ENCODE data around the gene STIM1. TPM values are rescaled to one million over a fixed set of nuclear protein-coding genes. Genes with fewer than 3 reads are reported as not detected.

Gene STIM1
- total RNA-seq, 1 experiment from 2014 or later = 93.6 TPM

DNA sequence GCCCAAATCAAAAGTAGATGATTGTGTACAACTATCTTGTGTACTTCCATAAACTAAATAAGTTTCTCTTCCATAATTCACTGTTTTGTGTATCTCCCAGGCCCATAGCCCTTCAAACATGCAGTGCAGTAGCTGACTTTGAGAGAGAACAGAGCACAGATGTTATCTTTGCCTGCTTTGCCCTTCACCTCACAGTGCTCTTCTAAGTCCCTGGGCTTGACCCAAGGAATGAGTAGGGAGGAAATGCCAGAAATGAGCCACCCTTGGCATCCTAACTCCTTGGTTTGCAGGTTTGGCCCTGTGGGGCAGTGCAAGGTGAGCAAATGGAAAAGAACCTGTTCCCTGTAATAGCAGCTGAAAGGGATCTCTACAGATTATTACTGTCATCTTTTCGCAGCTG lies 79.2 kb downstream of the STIM1 start:
- H3K9me3 ChIP-seq (ENCODE audit: control insufficient read depth, insufficient read depth, low read depth, low read length) = no peaks in the 10 kb centered on the region
- no peak overlapping the region for H3K4me3 ChIP-seq (ENCODE audit: low read depth in 2 of 2, low read length in 2 of 2)
- H3K27me3 ChIP-seq (ENCODE audit: control insufficient read depth, insufficient read depth, low read length) = no peaks in the 10 kb centered on the region
- TF ChIP-seq SIN3A (IDR thresholded peaks at IDR 0.05; ENCODE audit: borderline replicate concordance, insufficient read depth, low read depth, low read length) = no peak
- TF ChIP-seq, protein P1, sequence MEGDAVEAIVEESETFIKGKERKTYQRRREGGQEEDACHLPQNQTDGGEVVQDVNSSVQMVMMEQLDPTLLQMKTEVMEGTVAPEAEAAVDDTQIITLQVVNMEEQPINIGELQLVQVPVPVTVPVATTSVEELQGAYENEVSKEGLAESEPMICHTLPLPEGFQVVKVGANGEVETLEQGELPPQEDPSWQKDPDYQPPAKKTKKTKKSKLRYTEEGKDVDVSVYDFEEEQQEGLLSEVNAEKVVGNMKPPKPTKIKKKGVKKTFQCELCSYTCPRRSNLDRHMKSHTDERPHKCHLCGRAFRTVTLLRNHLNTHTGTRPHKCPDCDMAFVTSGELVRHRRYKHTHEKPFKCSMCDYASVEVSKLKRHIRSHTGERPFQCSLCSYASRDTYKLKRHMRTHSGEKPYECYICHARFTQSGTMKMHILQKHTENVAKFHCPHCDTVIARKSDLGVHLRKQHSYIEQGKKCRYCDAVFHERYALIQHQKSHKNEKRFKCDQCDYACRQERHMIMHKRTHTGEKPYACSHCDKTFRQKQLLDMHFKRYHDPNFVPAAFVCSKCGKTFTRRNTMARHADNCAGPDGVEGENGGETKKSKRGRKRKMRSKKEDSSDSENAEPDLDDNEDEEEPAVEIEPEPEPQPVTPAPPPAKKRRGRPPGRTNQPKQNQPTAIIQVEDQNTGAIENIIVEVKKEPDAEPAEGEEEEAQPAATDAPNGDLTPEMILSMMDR (IDR thresholded peaks at IDR 0.05) = no peak
- TF ChIP-seq, protein P2, sequence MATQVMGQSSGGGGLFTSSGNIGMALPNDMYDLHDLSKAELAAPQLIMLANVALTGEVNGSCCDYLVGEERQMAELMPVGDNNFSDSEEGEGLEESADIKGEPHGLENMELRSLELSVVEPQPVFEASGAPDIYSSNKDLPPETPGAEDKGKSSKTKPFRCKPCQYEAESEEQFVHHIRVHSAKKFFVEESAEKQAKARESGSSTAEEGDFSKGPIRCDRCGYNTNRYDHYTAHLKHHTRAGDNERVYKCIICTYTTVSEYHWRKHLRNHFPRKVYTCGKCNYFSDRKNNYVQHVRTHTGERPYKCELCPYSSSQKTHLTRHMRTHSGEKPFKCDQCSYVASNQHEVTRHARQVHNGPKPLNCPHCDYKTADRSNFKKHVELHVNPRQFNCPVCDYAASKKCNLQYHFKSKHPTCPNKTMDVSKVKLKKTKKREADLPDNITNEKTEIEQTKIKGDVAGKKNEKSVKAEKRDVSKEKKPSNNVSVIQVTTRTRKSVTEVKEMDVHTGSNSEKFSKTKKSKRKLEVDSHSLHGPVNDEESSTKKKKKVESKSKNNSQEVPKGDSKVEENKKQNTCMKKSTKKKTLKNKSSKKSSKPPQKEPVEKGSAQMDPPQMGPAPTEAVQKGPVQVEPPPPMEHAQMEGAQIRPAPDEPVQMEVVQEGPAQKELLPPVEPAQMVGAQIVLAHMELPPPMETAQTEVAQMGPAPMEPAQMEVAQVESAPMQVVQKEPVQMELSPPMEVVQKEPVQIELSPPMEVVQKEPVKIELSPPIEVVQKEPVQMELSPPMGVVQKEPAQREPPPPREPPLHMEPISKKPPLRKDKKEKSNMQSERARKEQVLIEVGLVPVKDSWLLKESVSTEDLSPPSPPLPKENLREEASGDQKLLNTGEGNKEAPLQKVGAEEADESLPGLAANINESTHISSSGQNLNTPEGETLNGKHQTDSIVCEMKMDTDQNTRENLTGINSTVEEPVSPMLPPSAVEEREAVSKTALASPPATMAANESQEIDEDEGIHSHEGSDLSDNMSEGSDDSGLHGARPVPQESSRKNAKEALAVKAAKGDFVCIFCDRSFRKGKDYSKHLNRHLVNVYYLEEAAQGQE (IDR thresholded peaks at IDR 0.05; ENCODE audit: insufficient read depth in 1 of 2, low read depth in 2 of 2, low read length in 1 of 2) = no peak
- no peak for TF ChIP-seq POLR2AphosphoS5 (IDR thresholded peaks at IDR 0.05; ENCODE audit: low read depth, low read length)
- TF ChIP-seq TCF7L2 (IDR thresholded peaks at IDR 0.05; ENCODE audit: low read depth, low read length) = no peak
- H3K4me1 ChIP-seq (ENCODE audit: control insufficient read depth, insufficient read depth, low read length) = no peaks in the 10 kb centered on the region
- no peak overlapping the region for H3K27ac ChIP-seq (ENCODE audit: low read length)
- in situ Hi-C loops (cut with HindIII; ENCODE audit: low pct_unique_long_range_greater_than_20kb, low sequenced_read_pairs) (no loop called here), intact Hi-C loops (cut with micrococcal nuclease; ENCODE audit: unreplicated experiment) (no loop called here)
- H3K36me3 ChIP-seq (ENCODE audit: control insufficient read depth, insufficient read depth, low read length) = no peaks in the 10 kb centered on the region
- ChIA-PET POLR2A (no interaction called here), CTCF (no interaction called here)
- DNase-seq (ENCODE audit: low read depth, low spot score) (no peak), ATAC-seq (no peak)
- BruUV-seq (replicated peaks) = no TSS peak

DNA sequence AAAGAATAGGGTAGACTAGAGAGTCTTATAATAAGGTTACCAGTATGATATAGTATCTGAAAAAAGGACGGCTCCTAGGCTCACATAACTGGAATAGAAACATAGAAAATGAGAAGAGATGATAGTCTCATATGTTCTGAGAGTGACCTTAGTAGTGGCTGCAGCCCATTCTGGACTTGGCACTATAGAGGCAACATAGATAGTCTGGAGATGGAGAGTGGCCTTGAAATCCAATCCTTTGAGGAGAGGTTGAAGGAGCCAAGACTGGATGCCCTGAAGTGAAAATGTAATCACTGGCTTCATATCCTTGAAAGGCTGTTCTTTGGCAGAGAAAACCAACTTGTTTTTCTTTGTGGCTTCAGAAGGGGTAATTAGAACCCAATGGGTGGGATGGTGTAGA lies 81.1 kb downstream of the STIM1 start:
- DNase-seq (ENCODE audit: low read depth, low spot score) = no peak
- no peak for TF ChIP-seq TCF7L2 (IDR thresholded peaks at IDR 0.05; ENCODE audit: low read depth, low read length)
- TF ChIP-seq POLR2AphosphoS5 (IDR thresholded peaks at IDR 0.05; ENCODE audit: low read depth, low read length) = no peak
- no peak for TF ChIP-seq SIN3A (IDR thresholded peaks at IDR 0.05; ENCODE audit: borderline replicate concordance, insufficient read depth, low read depth, low read length)
- TF ChIP-seq, protein P1 (IDR thresholded peaks at IDR 0.05) = no peak
- TF ChIP-seq, protein P2 (IDR thresholded peaks at IDR 0.05; ENCODE audit: insufficient read depth in 1 of 2, low read depth in 2 of 2, low read length in 1 of 2) = no peak
- no TSS peak for BruUV-seq (replicated peaks)
- H3K36me3 ChIP-seq (ENCODE audit: control insufficient read depth, insufficient read depth, low read length) = no peaks in the 10 kb centered on the region
- in situ Hi-C loops (cut with HindIII; ENCODE audit: low pct_unique_long_range_greater_than_20kb, low sequenced_read_pairs) (no loop called here), intact Hi-C loops (cut with micrococcal nuclease; ENCODE audit: unreplicated experiment) (no loop called here)
- H3K9me3 ChIP-seq (ENCODE audit: control insufficient read depth, insufficient read depth, low read depth, low read length) = no peaks in the 10 kb centered on the region
- no peak overlapping the region for H3K4me3 ChIP-seq (ENCODE audit: low read depth in 2 of 2, low read length in 2 of 2)
- POLR2A ChIA-PET = interaction anchor here (0.6 kb wide), 1 partner anchor 103 kb away, joined by 3 read pairs; no protein-coding TSS in a partner anchor
- H3K27me3 ChIP-seq (ENCODE audit: control insufficient read depth, insufficient read depth, low read length) = no peaks in the 10 kb centered on the region
- no peaks in the 10 kb centered on the region for H3K4me1 ChIP-seq (ENCODE audit: control insufficient read depth, insufficient read depth, low read length)
- no peak for ATAC-seq
- no peak overlapping the region for H3K27ac ChIP-seq (ENCODE audit: low read length)
- CTCF ChIA-PET = no interaction called here

All from Panc1 (cell line).